HepG2 (cell line): Measurements from ENCODE around the gene RBPJ. TPM values are rescaled to one million over a fixed set of nuclear protein-coding genes. Genes with fewer than 3 reads are reported as not detected.

Source experiments
- ATAC-seq: fragments of 200-7000 bp; cut with Tn5 transposase; 3 replicates; pipeline ENCODE4 v1.9.1; 2020; ENCODE audit warnings: mild to moderate bottlenecking, moderate library complexity
- BruUV-seq: library from RNA; stranded (reverse); fragments of 400-500 nt; replicated peaks from 2 replicates; lab custom pipeline; 2021; lab: Mats Ljungman, UMichigan
- CTCF ChIA-PET: fragments of 300-600 bp; formaldehyde crosslinking; extraction: SDS; loops from one replicate; lab custom pipeline; 2021; ENCODE audit warnings: low total read pairs, inconsistent platforms, low intra/inter-chr PET ratio; lab: Yijun Ruan, JAX
- POLR2A ChIA-PET: fragments of 350-600 bp; sonication (Branson Sonifier 250); formaldehyde crosslinking; loops from one replicate; lab custom pipeline; 2020; ENCODE audit warnings: antibody characterized with exemption, inconsistent platforms; lab: Yijun Ruan, JAX
- DNase-seq: peaks from one replicate; pipeline ENCODE4 v3.0.0-alpha.2; 2015; ENCODE audit warnings: low spot score
- FAIRE-seq: peaks from 3 replicates; lab custom pipeline; 2011; peaks lifted over from hg19 to GRCh38; lab: Jason Lieb, UNC
- H2AFZ ChIP-seq: one replicate; pipeline ENCODE4 v1.6.1; 2011; ENCODE audit warnings: low read length, inconsistent platforms
- H3K27ac ChIP-seq: fragments of 300-600 bp; 3 replicates; pipeline ENCODE4 v1.8.0; 2011; ENCODE audit warnings: mixed run types, mild to moderate bottlenecking, mixed read lengths, low read length, inconsistent platforms; ENCODE audit not compliant: insufficient read depth; ENCODE audit errors: extremely low read length
- H3K27me3 ChIP-seq, 2 experiments: fragments of 200-600 bp in 1 of 2; 2 replicates in 1 of 2; 3 replicates in 1 of 2; pipeline versions ENCODE4 v1.6.0 to v1.8.0; 2011; ENCODE audit warnings: low read length in 2 of 2, mild to moderate bottlenecking in 2 of 2, moderate library complexity in 2 of 2, inconsistent platforms in 1 of 2; ENCODE audit not compliant: insufficient read depth in 2 of 2, control insufficient read depth in 1 of 2
- H3K36me3 ChIP-seq, 2 experiments: fragments of 200-600 bp in 1 of 2; replicated peaks in 1 of 2; 2 replicates in 1 of 2; 3 replicates in 1 of 2; pipeline versions ENCODE4 v1.5.1 to v1.8.0; 2011; ENCODE audit warnings: low read length in 2 of 2, inconsistent platforms in 1 of 2; ENCODE audit not compliant: insufficient read depth in 2 of 2, control insufficient read depth in 1 of 2
- H3K4me1 ChIP-seq: 2 replicates; pipeline ENCODE4 v1.5.1; 2012; ENCODE audit warnings: low read length, inconsistent platforms; ENCODE audit not compliant: insufficient read depth
- H3K4me2 ChIP-seq: 2 replicates; pipeline ENCODE4 v1.6.0; 2011; ENCODE audit warnings: low read depth, low read length, inconsistent platforms
- H3K4me3 ChIP-seq, 3 experiments: fragments of 200-600 bp in 1 of 3; sonication (generic), shearing (Covaris generic) in 1 of 3; replicated peaks in 1 of 3; 2 replicates each; pipeline ENCODE4 v1.5.1; 2011 to 2016; ENCODE audit warnings: low read length in 3 of 3, inconsistent platforms in 2 of 3, low read depth in 2 of 3, mild to moderate bottlenecking in 2 of 3, control low read depth in 1 of 3, mixed read lengths in 1 of 3; ENCODE audit not compliant: insufficient read depth in 1 of 3
- H3K79me2 ChIP-seq: one replicate; pipeline ENCODE4 v1.6.1; 2011; ENCODE audit warnings: low read length, inconsistent platforms; ENCODE audit not compliant: insufficient read depth
- H3K9ac ChIP-seq: 2 replicates; pipeline ENCODE4 v1.6.0; 2011; ENCODE audit warnings: mild to moderate bottlenecking, low read depth, low read length, inconsistent platforms; ENCODE audit not compliant: insufficient read depth
- H3K9me3 ChIP-seq: 2 replicates; pipeline ENCODE4 v1.5.1; 2012; ENCODE audit warnings: mild to moderate bottlenecking, low read length
- H4K20me1 ChIP-seq: 2 replicates; pipeline ENCODE4 v1.6.0; 2011; ENCODE audit warnings: inconsistent platforms, mild to moderate bottlenecking, low read length, moderate library complexity; ENCODE audit not compliant: insufficient read depth
- FOSL2 ChIP-seq: sonication (generic); formaldehyde crosslinking; IDR thresholded peaks from 2 replicates; pipeline ENCODE4 v1.4.0; 2020; ENCODE audit warnings: missing genetic modification reagents
- FOXK1 ChIP-seq: sonication (generic); formaldehyde crosslinking; IDR thresholded peaks from 2 replicates; pipeline ENCODE4 v1.4.0; 2020; ENCODE audit warnings: low read depth, missing genetic modification reagents, borderline replicate concordance
- MXD4 ChIP-seq: IDR thresholded peaks from 2 replicates; pipeline ENCODE4 v1.6.1; 2016; ENCODE audit warnings: mild to moderate bottlenecking, missing biosample characterization, missing genetic modification reagents
- RORA ChIP-seq: sonication (generic); formaldehyde crosslinking; IDR thresholded peaks from 2 replicates; pipeline ENCODE4 v1.5.0; 2020; ENCODE audit warnings: mild to moderate bottlenecking, missing genetic modification reagents, moderate library complexity
- SOX6 ChIP-seq, 2 experiments: fragments of 450-650 bp in 1 of 2; sonication (generic) in 1 of 2; formaldehyde crosslinking in 1 of 2; IDR thresholded peaks; 2 replicates each; pipeline versions ENCODE4 v1.4.0 to v1.6.1; 2017 to 2020; ENCODE audit warnings: antibody characterized with exemption in 1 of 2, mild to moderate bottlenecking in 1 of 2, missing genetic modification reagents in 1 of 2
- WGBS: methylation state at CpG from one replicate; pipeline ENCODE4 v1.1.6; 2017; ENCODE audit warnings: low lambda C conversion rate; 5-methylcytosine and 5-hydroxymethylcytosine counted together
- in situ Hi-C: cut with HindIII; loops from 2 replicates; pipeline ENCODE4 v1.10.0; 2017; ENCODE audit warnings: low pct_unique_long_range_greater_than_20kb; ENCODE audit not compliant: extremely low pct_ligation_motif_present
- intact Hi-C: fragments of 100-400 bp; cut with micrococcal nuclease; formaldehyde crosslinking; loops from one replicate; pipeline ENCODE4 v1.10.0; 2022; ENCODE audit not compliant: unreplicated experiment
- polyA plus RNA-seq, 8 experiments: library from polyadenylated mRNA; depleted of rRNA in 3 of 8; stranded (reverse) in 7 of 8; unstranded in 1 of 8; fragments of >200 nt; fragmentation: Illumina TruSeq in 4 of 8; extraction: Trizol in 4 of 8; gene quantifications; 2 replicates each; pipeline versions ENCODE4 v1.2.1 to v1.2.3, GENCODE V29; 2011 to 2016; ENCODE audit warnings: low read depth in 4 of 8, missing spikeins in 1 of 8, mixed read lengths in 1 of 8; ENCODE audit not compliant: insufficient read depth in 1 of 8
- total RNA-seq, 5 experiments: library from RNA; depleted of rRNA; stranded (reverse); fragments of >200 nt; fragmentation: Illumina TruSeq; extraction: Trizol; gene quantifications; 2 replicates each; pipeline ENCODE4 v1.2.3, GENCODE V29; 2016; ENCODE audit warnings: low read depth in 1 of 5

Gene RBPJ
- total and polyA plus RNA-seq, 2 of the 13 experiments (the other 11 are each of a cell fraction or from before 2014, with no cell fraction given), result 25.9 to 33.2 TPM

GRCh38 chr4:26385690-26386089 is 64.9 kb downstream of the RBPJ start:
- in situ Hi-C loops, result no loop called here
- Histone ChIP-seq H3K9ac (no peak overlapping the region), H3K4me3 (no peak overlapping the region), H3K36me3 (peaks cover 2 to 12% of the 10 kb centered on the region in 2 experiments; a peak in 4 of 5 replicates), H3K4me1 (no peaks in the 10 kb centered on the region), H3K9me3 (no peaks in the 10 kb centered on the region), H3K27me3 (no peaks in the 10 kb centered on the region), H3K4me2 (no peak overlapping the region), H3K27ac (no peak overlapping the region), H3K79me2 (peaks cover 33% of the 10 kb centered on the region), H2AFZ (no peak overlapping the region), H4K20me1 (peaks cover 14% of the 10 kb centered on the region)
- no peak for FAIRE-seq
- DNase-seq, result no peak
- ChIA-PET POLR2A (no interaction called here), CTCF (no interaction called here)
- BruUV-seq, result no TSS peak
- TF ChIP-seq FOSL2 (peak; percentile 34; the same call in 1 of the 2 replicates), FOXK1 (CRISPR knock-in tag) (no peak)
- ATAC-seq, result no peak; the same call in 2 of the 3 replicates
- intact Hi-C loops, result no loop called here
- WGBS, result 89% methylated on average over 3 of the region's 3 CpGs

GRCh38 chr4:26386386-26386785 is 65.6 kb downstream of the RBPJ start:
- CTCF ChIA-PET, result no interaction called here
- no peak for FAIRE-seq
- 99% methylated on average over 2 of the region's 2 CpGs for WGBS
- TF ChIP-seq MXD4 (CRISPR knock-in tag) (no peak), SOX6 (IDR thresholded peaks at IDR 0.05) (no peak), SOX6 (CRISPR knock-in tag; IDR thresholded peaks at IDR 0.05) (no peak), RORA (CRISPR knock-in tag) (no peak)
- Histone ChIP-seq H4K20me1 (peaks cover 7% of the 10 kb centered on the region), H3K4me1 (no peaks in the 10 kb centered on the region), H3K9ac (no peak overlapping the region), H3K36me3 (peaks cover 2 to 13% of the 10 kb centered on the region in 2 experiments; a peak in 4 of 5 replicates), H3K27me3 (no peaks in the 10 kb centered on the region), H3K79me2 (peaks cover 26% of the 10 kb centered on the region), H3K4me3 (no peak overlapping the region), H3K27ac (no peak overlapping the region), H2AFZ (no peak overlapping the region), H3K4me2 (no peak overlapping the region), H3K9me3 (no peaks in the 10 kb centered on the region)
- POLR2A ChIA-PET, result no interaction called here
- in situ Hi-C loops (no loop called here), intact Hi-C loops (no loop called here)
- BruUV-seq, result no TSS peak
- DNase-seq, result no peak
- ATAC-seq, result no peak
